IMR-90 (cell line): ENCODE data around the gene NPBWR2. TPM values are rescaled to one million over a fixed set of nuclear protein-coding genes. Genes with fewer than 3 reads are reported as not detected.

Experiments
- ATAC-seq: fragments of 200-7000 bp; cut with Tn5 transposase; 2 replicates; pipeline ENCODE4 v1.9.1; 2020; ENCODE audit warnings: low read depth, mild to moderate bottlenecking, moderate library complexity
- BruUV-seq: library from RNA; stranded (reverse); fragments of 400-500 nt; replicated peaks from 2 replicates; lab custom pipeline; 2021; lab: Mats Ljungman, UMichigan
- CTCF ChIA-PET: fragments of 300-600 bp; formaldehyde crosslinking; extraction: SDS; loops from one replicate; lab custom pipeline; 2021; ENCODE audit warnings: antibody characterized with exemption; lab: Yijun Ruan, JAX
- POLR2A ChIA-PET: fragments of 300-600 bp; sonication (Branson Sonifier 250); formaldehyde crosslinking; loops from one replicate; lab custom pipeline; 2022; ENCODE audit warnings: antibody characterized with exemption; ENCODE audit not compliant: unreplicated experiment; lab: Charles Lee
- DNase-seq: peaks from one replicate; pipeline ENCODE4 v3.0.0; 2013
- H2AFZ ChIP-seq: replicated peaks from 2 replicates; pipeline ENCODE3; 2013; ENCODE audit warnings: low read length, mild to moderate bottlenecking; ENCODE audit not compliant: poor library complexity
- H2AK5ac ChIP-seq: 2 replicates; pipeline ENCODE4 v1.6.1; 2013; ENCODE audit warnings: low read depth, low read length, inconsistent platforms
- H2AK9ac ChIP-seq: replicated peaks from 2 replicates; pipeline ENCODE3; 2013; ENCODE audit warnings: mild to moderate bottlenecking, low read depth, low read length, moderate library complexity; ENCODE audit not compliant: poor library complexity
- H2BK120ac ChIP-seq: 2 replicates; pipeline ENCODE4 v1.6.1; 2013; ENCODE audit warnings: low read depth, low read length, inconsistent platforms
- H2BK15ac ChIP-seq: 3 replicates; pipeline ENCODE4 v1.6.1; 2013; ENCODE audit warnings: low read depth, low read length, inconsistent platforms
- H2BK20ac ChIP-seq: 2 replicates; pipeline ENCODE4 v1.6.1; 2013; ENCODE audit warnings: low read depth, mild to moderate bottlenecking, inconsistent platforms, low read length, moderate library complexity
- H2BK5ac ChIP-seq: 2 replicates; pipeline ENCODE4 v1.6.1; 2013; ENCODE audit warnings: mild to moderate bottlenecking, low read depth, low read length, inconsistent platforms; ENCODE audit not compliant: poor library complexity, severe bottlenecking
- H3K14ac ChIP-seq: replicated peaks from 2 replicates; pipeline ENCODE4 v1.6.1; 2013; ENCODE audit warnings: low read depth, low read length, inconsistent platforms
- H3K18ac ChIP-seq: 2 replicates; pipeline ENCODE4 v1.6.1; 2013; ENCODE audit warnings: low read depth, low read length, control low read depth
- H3K23ac ChIP-seq: 2 replicates; pipeline ENCODE4 v1.6.1; 2013; ENCODE audit warnings: low read depth, low read length, inconsistent platforms
- H3K27ac ChIP-seq: 2 replicates; pipeline ENCODE4 v1.5.1; 2013; ENCODE audit warnings: mild to moderate bottlenecking, control low read depth, low read length; ENCODE audit not compliant: insufficient read depth
- H3K27me3 ChIP-seq: 2 replicates; pipeline ENCODE4 v1.6.1; 2013; ENCODE audit warnings: low read length; ENCODE audit not compliant: control insufficient read depth, insufficient read depth
- H3K36me3 ChIP-seq: 2 replicates; pipeline ENCODE4 v1.6.1; 2013; ENCODE audit warnings: low read length, mixed read lengths; ENCODE audit not compliant: control insufficient read depth, insufficient read depth
- H3K4ac ChIP-seq: 2 replicates; pipeline ENCODE4 v1.6.1; 2013; ENCODE audit warnings: low read depth, low read length, inconsistent platforms
- H3K4me1 ChIP-seq: 2 replicates; pipeline ENCODE4 v1.6.1; 2013; ENCODE audit warnings: low read length, mixed read lengths; ENCODE audit not compliant: control insufficient read depth, insufficient read depth
- H3K4me2 ChIP-seq: 2 replicates; pipeline ENCODE4 v1.6.1; 2013; ENCODE audit warnings: low read depth, mild to moderate bottlenecking, control low read depth, low read length, moderate library complexity
- H3K4me3 ChIP-seq: 2 replicates; pipeline ENCODE4 v1.5.1; 2013; ENCODE audit warnings: low read depth, mild to moderate bottlenecking, control low read depth, low read length, moderate library complexity; ENCODE audit not compliant: insufficient read depth
- H3K56ac ChIP-seq: 2 replicates; pipeline ENCODE4 v1.6.1; 2013; ENCODE audit warnings: low read length, inconsistent platforms; ENCODE audit not compliant: insufficient read depth; ENCODE audit errors: extremely low read depth
- H3K79me1 ChIP-seq, 2 experiments: 2 replicates each; pipeline ENCODE4 v1.6.1; 2013; ENCODE audit warnings: low read length in 2 of 2, inconsistent platforms in 1 of 2, low read depth in 1 of 2
- H3K9ac ChIP-seq: 2 replicates; pipeline ENCODE4 v1.6.1; 2013; ENCODE audit warnings: low read depth, low read length, control low read depth
- H3K9me1 ChIP-seq: 2 replicates; pipeline ENCODE4 v1.6.1; 2013; ENCODE audit warnings: low read length, inconsistent platforms; ENCODE audit not compliant: insufficient read depth
- H3K9me3 ChIP-seq: 2 replicates; pipeline ENCODE4 v1.6.1; 2013; ENCODE audit warnings: low read length; ENCODE audit not compliant: control insufficient read depth, insufficient read depth
- H4K20me1 ChIP-seq: 2 replicates; pipeline ENCODE4 v1.6.1; 2013; ENCODE audit warnings: low read length, inconsistent platforms; ENCODE audit not compliant: insufficient read depth
- H4K5ac ChIP-seq: 2 replicates; pipeline ENCODE4 v1.6.1; 2013; ENCODE audit warnings: mild to moderate bottlenecking, low read depth, low read length, control low read depth
- H4K8ac ChIP-seq, 2 experiments: 2 replicates each; pipeline ENCODE4 v1.6.1; 2013; ENCODE audit warnings: low read depth in 2 of 2, low read length in 2 of 2, control low read depth in 1 of 2, inconsistent platforms in 1 of 2
- H4K91ac ChIP-seq: 2 replicates; pipeline ENCODE4 v1.6.1; 2013; ENCODE audit warnings: low read depth, low read length, inconsistent platforms; ENCODE audit not compliant: insufficient read depth
- BHLHE40 ChIP-seq: fragments of 150-350 bp; IDR thresholded peaks from 2 replicates; pipeline ENCODE4 v1.6.1; 2016; ENCODE audit warnings: mild to moderate bottlenecking, low read depth, low read length
- CTCF ChIP-seq: conservative IDR thresholded peaks from 2 replicates; pipeline ENCODE4 v1.5.1; 2012; ENCODE audit warnings: mild to moderate bottlenecking, low read depth, low read length, improper control_type of control experiment
- RAD21 ChIP-seq: IDR thresholded peaks from 2 replicates; pipeline ENCODE4 v1.6.1; 2012; ENCODE audit warnings: low read length, improper control_type of control experiment
- WGBS, 2 experiments: methylation state at CpG; one replicate each; pipeline versions ENCODE4 v1.1.5 to v1.1.7; 2013; ENCODE audit warnings: missing lambda C conversion rate in 2 of 2; ENCODE audit not compliant: insufficient read length in 1 of 2; ENCODE audit errors: extremely low coverage in 2 of 2; 5-methylcytosine and 5-hydroxymethylcytosine counted together
- dilution Hi-C: fragments of 300-500 bp; cut with HindIII; formaldehyde crosslinking; loops from one replicate; pipeline ENCODE4 v1.14.3; 2018; ENCODE audit warnings: low sequenced_read_pairs; ENCODE audit not compliant: unreplicated experiment
- in situ Hi-C: fragments of 300-500 bp; cut with MboI; formaldehyde crosslinking; loops from 3 replicates; pipeline ENCODE4 v1.14.3; 2019; ENCODE audit warnings: low sequenced_read_pairs, inconsistent platforms, mixed read lengths
- intact Hi-C: fragments of 100-400 bp; cut with micrococcal nuclease; formaldehyde crosslinking; loops from 2 replicates; pipeline ENCODE4 v1.10.0; 2022
- microRNA-seq, 2 experiments: library from miRNA; stranded (forward) in 1 of 2; unstranded in 1 of 2; fragments of 10-50 nt in 1 of 2; fragments of <30 nt in 1 of 2; gene quantifications in 1 of 2; microRNA quantifications in 1 of 2; one replicate each; pipeline versions ENCODE3 to v1.1.0; 2013 to 2020; ENCODE audit not compliant: insufficient read depth in 1 of 2, insufficient read length in 1 of 2, unreplicated experiment in 1 of 2
- polyA plus RNA-seq, 3 experiments: library from polyadenylated mRNA; depleted of rRNA; stranded (reverse); fragments of >200 nt; gene quantifications; 2 replicates each; pipeline ENCODE4 v1.2.3, GENCODE V29; 2012; ENCODE audit warnings: low replicate concordance in 1 of 3
- small RNA-seq, 5 experiments: library from RNA; depleted of rRNA; stranded (forward); fragments of <200 nt; gene quantifications; one replicate each; pipeline ENCODE3, GENCODE V24; 2012
- total RNA-seq: library from RNA; depleted of rRNA; stranded (reverse); fragments of >200 nt; gene quantifications from 2 replicates; pipeline ENCODE4 v1.2.3, GENCODE V29; 2012; rRNA removed
- TF ChIP-seq, protein P1 (sequence below): fragments of 150-350 bp; IDR thresholded peaks from 2 replicates; pipeline ENCODE4 v1.6.1; 2017; ENCODE audit warnings: mild to moderate bottlenecking, antibody characterized with exemption, low read length, low read depth

NPBWR2 gene
- total and polyA plus RNA-seq, 2 of the 4 experiments (the other 2 are of a cell fraction): not detected

DNA sequence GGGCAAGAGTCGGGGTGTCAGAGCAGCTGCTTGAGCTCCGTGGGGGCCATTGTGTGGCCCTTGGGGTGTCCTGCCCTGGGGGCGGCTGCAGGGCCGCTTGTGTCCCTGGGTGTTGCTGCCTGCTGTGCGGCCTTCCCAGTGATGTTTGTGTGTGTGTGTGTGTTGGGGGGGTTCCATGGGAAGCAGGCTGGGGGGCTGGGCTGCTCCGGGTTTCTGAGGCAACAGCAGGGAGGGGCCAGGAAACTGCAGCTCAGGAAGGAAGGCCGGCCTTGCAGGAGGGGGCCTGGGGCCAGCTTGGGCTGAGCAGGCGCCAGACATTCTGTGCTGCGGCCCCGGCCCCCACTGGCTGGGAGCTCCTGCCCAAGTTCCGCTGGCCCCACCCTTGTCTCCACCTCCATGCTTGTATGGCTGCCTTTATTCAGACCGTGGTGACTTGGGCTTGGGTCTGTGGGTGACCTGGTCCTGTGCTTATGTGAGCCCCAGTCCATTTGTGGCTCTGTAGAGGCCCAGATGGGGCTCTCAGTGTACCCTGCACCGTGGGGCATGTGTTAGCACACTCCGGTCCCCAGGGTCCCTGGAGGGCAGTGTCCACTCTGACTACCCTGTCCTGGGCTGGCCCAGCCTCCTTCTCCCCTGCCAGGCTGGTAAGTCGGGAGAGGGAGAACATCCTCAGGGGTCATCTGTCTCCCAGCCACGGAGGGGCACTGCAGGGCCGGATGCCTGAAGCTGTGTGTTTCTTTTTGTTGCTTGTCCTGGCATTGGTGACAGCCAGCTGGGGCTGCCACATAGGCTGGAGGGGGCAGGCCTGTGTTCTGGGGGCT is 53.3 kb downstream of the NPBWR2 start:
- Histone ChIP-seq H3K79me1 (no peaks in the 10 kb centered on the region), H2AFZ (peak overlapping the region; percentile 12), H2BK120ac (no peak overlapping the region), H2BK5ac (no peak overlapping the region), H4K20me1 (no peaks in the 10 kb centered on the region), H3K56ac (no peak overlapping the region), H4K91ac (no peak overlapping the region), H3K4me1 (peaks cover 5% of the 10 kb centered on the region), H3K4me3 (no peak overlapping the region), H2AK5ac (no peak overlapping the region), H3K9me1 (no peaks in the 10 kb centered on the region), H4K8ac (no peak overlapping the region), H3K23ac (no peak overlapping the region), H3K18ac (no peak overlapping the region), H3K4me2 (no peak overlapping the region), H3K27ac (no peak overlapping the region), H3K9ac (no peak overlapping the region), H3K14ac (no peak overlapping the region), H2BK15ac (no peak overlapping the region), H4K5ac (no peak overlapping the region; the same call in 1 of the 2 replicates), H3K4ac (no peak overlapping the region), H3K36me3 (no peaks in the 10 kb centered on the region), H2BK20ac (no peak overlapping the region), H3K9me3 (no peaks in the 10 kb centered on the region), H3K27me3 (peaks cover 30% of the 10 kb centered on the region; the same call in 1 of the 2 replicates), H2AK9ac (peak overlapping the region; percentile 82)
- no TSS peak for BruUV-seq
- DNase-seq: no peak
- WGBS, 2 experiments: 29% methylated on average over 9 of the region's 17 CpGs; no CpG with 5 or more reads in 1 of the 2 experiments
- ChIA-PET POLR2A (no interaction called here), CTCF (no interaction called here)
- dilution Hi-C loops (no loop called here), intact Hi-C loops (no loop called here), in situ Hi-C loops (no loop called here)
- TF ChIP-seq BHLHE40: no peak
- TF ChIP-seq, protein P1, sequence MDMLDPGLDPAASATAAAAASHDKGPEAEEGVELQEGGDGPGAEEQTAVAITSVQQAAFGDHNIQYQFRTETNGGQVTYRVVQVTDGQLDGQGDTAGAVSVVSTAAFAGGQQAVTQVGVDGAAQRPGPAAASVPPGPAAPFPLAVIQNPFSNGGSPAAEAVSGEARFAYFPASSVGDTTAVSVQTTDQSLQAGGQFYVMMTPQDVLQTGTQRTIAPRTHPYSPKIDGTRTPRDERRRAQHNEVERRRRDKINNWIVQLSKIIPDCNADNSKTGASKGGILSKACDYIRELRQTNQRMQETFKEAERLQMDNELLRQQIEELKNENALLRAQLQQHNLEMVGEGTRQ: no peak
- peak; percentile 39 for TF ChIP-seq RAD21
- peak; percentile 32 for TF ChIP-seq CTCF
- ATAC-seq: peak; percentile 12

Small RNA genes within 50 kb of the gene (microRNA-seq; reads per million reads assigned to microRNA genes)
- gene AL355803.1 (ENCODE audit: insufficient read depth, insufficient read length): not detected
- 0 to 1.1 reads per million in 2 experiments for gene MIR6813 (ENCODE audit: insufficient read depth in 1 of 2, insufficient read length in 1 of 2, unreplicated experiment in 1 of 2)

Small RNA genes within 50 kb of the gene (small RNA-seq; reads per million reads assigned to genes)
- 0 reads per million in 5 experiments for gene AL355803.1
- gene MIR6813: 0 to 1.2 (median 0.51) reads per million in 5 experiments

Other genes with a start within 250 kb of the NPBWR2 start
- gene ABHD16B, start 246.1 kb downstream of the NPBWR2 start, total RNA-seq: not detected in 2 replicates
- gene ABHD16B, start 246.1 kb downstream of the NPBWR2 start, polyA plus RNA-seq (2012; rRNA removed): 0.05 TPM in 1 of 2 replicates, not detected in the other
- 113 and 119 TPM in 2 replicates for gene TPD52L2, start 242.3 kb downstream of the NPBWR2 start, total RNA-seq
- gene TPD52L2, start 242.3 kb downstream of the NPBWR2 start, polyA plus RNA-seq (2012; rRNA removed): 189 and 191 TPM in 2 replicates
- gene DNAJC5, start 212.4 kb downstream of the NPBWR2 start, total RNA-seq: 45.2 and 46.9 TPM in 2 replicates
- 35.6 and 36.3 TPM in 2 replicates for gene DNAJC5, start 212.4 kb downstream of the NPBWR2 start, polyA plus RNA-seq (2012; rRNA removed)
- gene UCKL1, start 151.1 kb downstream of the NPBWR2 start, total RNA-seq: 16.7 and 18.3 TPM in 2 replicates
- 54.7 and 58.6 TPM in 2 replicates for gene UCKL1, start 151.1 kb downstream of the NPBWR2 start, polyA plus RNA-seq (2012; rRNA removed)
- 6.4 and 6.5 TPM in 2 replicates for gene ZNF512B, start 137.6 kb downstream of the NPBWR2 start, total RNA-seq
- 15.6 and 15.9 TPM in 2 replicates for gene ZNF512B, start 137.6 kb downstream of the NPBWR2 start, polyA plus RNA-seq (2012; rRNA removed)
- 0.54 and 0.56 TPM in 2 replicates for gene SAMD10, start 127.9 kb downstream of the NPBWR2 start, total RNA-seq
- gene SAMD10, start 127.9 kb downstream of the NPBWR2 start, polyA plus RNA-seq (2012; rRNA removed): 4.0 and 4.1 TPM in 2 replicates
- gene PRPF6, start 126.4 kb downstream of the NPBWR2 start, total RNA-seq: 68.6 and 71.3 TPM in 2 replicates
- gene PRPF6, start 126.4 kb downstream of the NPBWR2 start, polyA plus RNA-seq (2012; rRNA removed): 38.5 and 43.5 TPM in 2 replicates
- 0.18 and 0.28 TPM in 2 replicates for gene C20orf204, start 71.4 kb downstream of the NPBWR2 start, total RNA-seq
- 0.09 and 0.11 TPM in 2 replicates for gene C20orf204, start 71.4 kb downstream of the NPBWR2 start, polyA plus RNA-seq (2012; rRNA removed)
- gene SOX18, start 57.9 kb downstream of the NPBWR2 start, total RNA-seq: not detected in 2 replicates
- not detected in 2 replicates for gene SOX18, start 57.9 kb downstream of the NPBWR2 start, polyA plus RNA-seq (2012; rRNA removed)
- gene TCEA2, start 44.4 kb downstream of the NPBWR2 start, total RNA-seq: 8.9 and 9.3 TPM in 2 replicates
- gene TCEA2, start 44.4 kb downstream of the NPBWR2 start, polyA plus RNA-seq (2012; rRNA removed): 28.9 and 30.0 TPM in 2 replicates
- 7.7 and 8.1 TPM in 2 replicates for gene RGS19, start 28.0 kb downstream of the NPBWR2 start, total RNA-seq
- gene RGS19, start 28.0 kb downstream of the NPBWR2 start, polyA plus RNA-seq (2012; rRNA removed): 17.5 and 21.5 TPM in 2 replicates
- 0.28 and 0.36 TPM in 2 replicates for gene OPRL1, start 27.5 kb downstream of the NPBWR2 start, total RNA-seq
- 1.1 and 1.2 TPM in 2 replicates for gene OPRL1, start 27.5 kb downstream of the NPBWR2 start, polyA plus RNA-seq (2012; rRNA removed)
- not detected in 2 replicates for gene LKAAEAR1, start 23.2 kb downstream of the NPBWR2 start, total RNA-seq
- 0.16 and 0.21 TPM in 2 replicates for gene LKAAEAR1, start 23.2 kb downstream of the NPBWR2 start, polyA plus RNA-seq (2012; rRNA removed)
- not detected in 2 replicates for gene MYT1, start 56.9 kb upstream of the NPBWR2 start, total RNA-seq
- gene MYT1, start 56.9 kb upstream of the NPBWR2 start, polyA plus RNA-seq (2012; rRNA removed): not detected in 2 replicates
- gene PCMTD2, start 148.2 kb upstream of the NPBWR2 start, total RNA-seq: 28.3 and 30.3 TPM in 2 replicates
- gene PCMTD2, start 148.2 kb upstream of the NPBWR2 start, polyA plus RNA-seq (2012; rRNA removed): 20.2 and 23.6 TPM in 2 replicates